ENCODE results near the gene IL5. TPM values are rescaled to one million over a fixed set of nuclear protein-coding genes. Genes with fewer than 3 reads are reported as not detected.
"Not testable (repeated sequence)": the region's sequence is repeated elsewhere in the genome, so short reads cannot be mapped to it uniquely, and the experiment has no call there.

IL5 gene
- total and polyA plus RNA-seq, 2 of the 4 experiments (the other 2 are of a cell fraction), result not detected

GRCh38 chr5:132525299-132525724 is 18.0 kb downstream of the IL5 start:
- ChIA-PET POLR2A (ENCODE audit: unreplicated experiment) (no interaction called here), CTCF (interaction anchor here (2.1 kb wide), 1 partner anchor 11 kb away, joined by 8 read pairs; no protein-coding TSS in a partner anchor)
- Histone ChIP-seq H2BK5ac (ENCODE audit: low read depth, low read length, poor library complexity, severe bottlenecking) (no peak overlapping the region), H3K56ac (ENCODE audit: extremely low read depth, insufficient read depth, low read length) (no peak overlapping the region), H3K27me3 (ENCODE audit: control insufficient read depth, insufficient read depth, low read length) (peaks cover 13% of the 10 kb centered on the region), H3K14ac (replicated peaks; ENCODE audit: low read depth, low read length) (no peak overlapping the region), H3K4me1 (ENCODE audit: control insufficient read depth, insufficient read depth, low read length) (peaks cover 1% of the 10 kb centered on the region; the same call in 1 of the 2 replicates), H3K23ac (ENCODE audit: low read depth, low read length) (no peak overlapping the region), H3K18ac (ENCODE audit: low read depth, low read length) (no peak overlapping the region), H3K4me2 (ENCODE audit: low read depth, low read length) (no peak overlapping the region), H3K9me3 (ENCODE audit: control insufficient read depth, insufficient read depth, low read length) (no peaks in the 10 kb centered on the region), H4K20me1 (ENCODE audit: insufficient read depth, low read length) (no peaks in the 10 kb centered on the region), H4K5ac (ENCODE audit: low read depth, low read length) (no peak overlapping the region), H3K9ac (ENCODE audit: low read depth, low read length) (no peak overlapping the region), H3K9me1 (ENCODE audit: insufficient read depth, low read length) (no peaks in the 10 kb centered on the region), H3K79me1 (ENCODE audit: low read depth in 1 of 2, low read length in 2 of 2) (no peaks in the 10 kb centered on the region), H2AK5ac (ENCODE audit: low read depth, low read length) (no peak overlapping the region), H2AFZ (replicated peaks; ENCODE audit: low read length, poor library complexity) (no peak overlapping the region), H3K27ac (ENCODE audit: insufficient read depth, low read length) (no peak overlapping the region), H3K36me3 (ENCODE audit: control insufficient read depth, insufficient read depth, low read length) (no peaks in the 10 kb centered on the region), H2AK9ac (replicated peaks; ENCODE audit: low read depth, low read length, poor library complexity) (no peak overlapping the region), H3K4me3 (ENCODE audit: insufficient read depth, low read depth, low read length) (no peak overlapping the region), H4K91ac (ENCODE audit: insufficient read depth, low read depth, low read length) (no peak overlapping the region), H2BK120ac (ENCODE audit: low read depth, low read length) (no peak overlapping the region), H2BK15ac (ENCODE audit: low read depth, low read length) (no peak overlapping the region), H3K4ac (ENCODE audit: low read depth, low read length) (no peak overlapping the region), H2BK20ac (ENCODE audit: low read depth, low read length) (no peak overlapping the region), H4K8ac (ENCODE audit: low read depth in 2 of 2, low read length in 2 of 2) (no peak overlapping the region)
- intact Hi-C loops (cut with micrococcal nuclease) (loop anchor here (5.0 to 10.0 kb wide), 2 partner anchors 179 to 297 kb away; no protein-coding TSS in a partner anchor), dilution Hi-C loops (cut with HindIII; ENCODE audit: low sequenced_read_pairs, unreplicated experiment) (no loop called here), in situ Hi-C loops (cut with MboI; ENCODE audit: low sequenced_read_pairs) (loop anchor here (10.0 kb wide), 1 partner anchor 189 kb away; no protein-coding TSS in a partner anchor)
- DNase-seq (no peak), ATAC-seq (ENCODE audit: low read depth) (no peak)
- BruUV-seq (replicated peaks), result no TSS peak
- TF ChIP-seq CHD1 (IDR thresholded peaks at IDR 0.05; ENCODE audit: low read depth, low read length), result no peak
- TF ChIP-seq RAD21 (IDR thresholded peaks at IDR 0.05; ENCODE audit: low read length), result no peak
- no peak for TF ChIP-seq MAZ (IDR thresholded peaks at IDR 0.05; ENCODE audit: borderline replicate concordance, low read depth, low read length)
- no peak for TF ChIP-seq FOS (IDR thresholded peaks at IDR 0.05; ENCODE audit: low read depth, low read length)
- no peak for TF ChIP-seq MXI1 (IDR thresholded peaks at IDR 0.05; ENCODE audit: borderline replicate concordance, low read depth, low read length)
- TF ChIP-seq MAFK (IDR thresholded peaks at IDR 0.05; ENCODE audit: low read depth, low read length), result no peak

DNA sequence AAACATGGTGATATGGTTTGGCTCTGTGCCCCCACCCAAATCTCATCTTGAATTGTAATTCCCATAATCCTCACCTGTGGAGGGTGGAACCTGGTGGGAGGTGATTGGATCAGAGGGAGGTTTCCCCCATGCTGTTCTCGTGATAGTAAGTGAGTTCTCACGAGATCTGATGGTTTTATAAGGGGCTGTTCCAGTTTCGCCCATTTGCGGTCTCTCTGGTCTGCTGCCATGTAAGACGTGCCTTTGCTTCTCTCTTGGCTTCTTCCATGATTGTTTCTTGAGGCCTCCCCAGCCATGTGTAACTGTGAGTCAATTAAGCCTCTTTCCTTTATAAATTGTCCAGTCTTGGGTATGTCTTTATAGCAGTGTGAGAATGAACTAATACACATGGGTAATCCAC is 18.4 kb downstream of the IL5 start:
- H3K56ac ChIP-seq (ENCODE audit: extremely low read depth, insufficient read depth, low read length); H3K4me3 ChIP-seq (ENCODE audit: insufficient read depth, low read depth, low read length); H3K79me1 ChIP-seq (ENCODE audit: low read depth in 1 of 2, low read length in 2 of 2); H3K4me2 ChIP-seq (ENCODE audit: low read depth, low read length); BruUV-seq (replicated peaks); H2BK15ac ChIP-seq (ENCODE audit: low read depth, low read length); H4K20me1 ChIP-seq (ENCODE audit: insufficient read depth, low read length); H3K27ac ChIP-seq (ENCODE audit: insufficient read depth, low read length); H3K4ac ChIP-seq (ENCODE audit: low read depth, low read length); H2BK120ac ChIP-seq (ENCODE audit: low read depth, low read length); POLR2A ChIA-PET (ENCODE audit: unreplicated experiment); H2BK5ac ChIP-seq (ENCODE audit: low read depth, low read length, poor library complexity, severe bottlenecking); H3K9me3 ChIP-seq (ENCODE audit: control insufficient read depth, insufficient read depth, low read length); H3K4me1 ChIP-seq (ENCODE audit: control insufficient read depth, insufficient read depth, low read length); H2AK5ac ChIP-seq (ENCODE audit: low read depth, low read length); H4K8ac ChIP-seq (ENCODE audit: low read depth in 2 of 2, low read length in 2 of 2); ATAC-seq (ENCODE audit: low read depth); H2AFZ ChIP-seq (replicated peaks; ENCODE audit: low read length, poor library complexity); H3K23ac ChIP-seq (ENCODE audit: low read depth, low read length); H3K14ac ChIP-seq (replicated peaks; ENCODE audit: low read depth, low read length); H3K36me3 ChIP-seq (ENCODE audit: control insufficient read depth, insufficient read depth, low read length); H4K5ac ChIP-seq (ENCODE audit: low read depth, low read length); H4K91ac ChIP-seq (ENCODE audit: insufficient read depth, low read depth, low read length); H3K9ac ChIP-seq (ENCODE audit: low read depth, low read length); H3K18ac ChIP-seq (ENCODE audit: low read depth, low read length); H2AK9ac ChIP-seq (replicated peaks; ENCODE audit: low read depth, low read length, poor library complexity); DNase-seq; dilution Hi-C loops (cut with HindIII; ENCODE audit: low sequenced_read_pairs, unreplicated experiment); H2BK20ac ChIP-seq (ENCODE audit: low read depth, low read length); CTCF ChIA-PET; H3K9me1 ChIP-seq (ENCODE audit: insufficient read depth, low read length): not testable (repeated sequence)
- intact Hi-C loops (cut with micrococcal nuclease) (loop anchor here (5.0 to 10.0 kb wide), 2 partner anchors 180 to 297 kb away; no protein-coding TSS in a partner anchor), in situ Hi-C loops (cut with MboI; ENCODE audit: low sequenced_read_pairs) (loop anchor here (10.0 kb wide), 1 partner anchor 190 kb away; no protein-coding TSS in a partner anchor)
- WGBS, 2 experiments (ENCODE audit: extremely low coverage in 2 of 2, insufficient read length in 1 of 2), result no CpG with 5 or more reads among the region's 5 CpGs
- H3K27me3 ChIP-seq (ENCODE audit: control insufficient read depth, insufficient read depth, low read length), result peaks cover 13% of the 10 kb centered on the region

Measured in IMR-90 (cell line).